CD4-positive, alpha-beta T cell treated with Interleukin-15 for 1 hour (primary cell): ENCODE results near the gene CR1L.
"Not testable (repeated sequence)": the region's sequence is repeated elsewhere in the genome, so short reads cannot be mapped to it uniquely, and the experiment has no call there.

ENCODE experiments used
- DNase-seq: peaks from one replicate; pipeline ENCODE4 v3.0.0-alpha.2; 2020

The CR1L gene

GRCh38 chr1:207644852-207645634, at the start of gene CR1L:
TSS of gene CR1L (plus strand) at chr1:207645133. CDS start at chr1:207645234, 101 bp downstream.
- peak; percentile 71 for DNase-seq

DNA sequence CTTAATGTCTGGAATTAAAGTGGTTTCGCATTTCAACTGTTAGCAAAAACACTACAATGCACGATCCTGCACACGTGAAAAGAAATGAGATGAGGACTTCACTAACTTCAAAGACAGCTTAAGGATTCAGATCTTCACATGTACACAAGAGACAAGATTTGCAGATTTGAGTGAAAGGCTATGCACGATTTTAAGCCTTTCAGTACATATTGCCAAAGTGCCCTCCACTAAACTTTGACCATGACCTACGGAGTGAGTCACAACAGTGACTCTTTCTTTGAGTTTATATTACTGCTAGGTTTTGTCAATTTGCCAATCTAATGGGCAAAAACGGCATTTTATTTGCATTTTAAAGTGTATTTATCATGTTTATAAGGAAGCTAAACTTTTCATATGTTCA, 41.2 kb upstream of the CR1L start:
- DNase-seq: no peak

GRCh38 chr1:207605444-207606361, 39.2 kb upstream of the CR1L start:
- DNase-seq: no peak

- DNase-seq: no peak
Observed at GRCh38 chr1:207606362-207606755, 38.6 kb upstream of the CR1L start.

DNA sequence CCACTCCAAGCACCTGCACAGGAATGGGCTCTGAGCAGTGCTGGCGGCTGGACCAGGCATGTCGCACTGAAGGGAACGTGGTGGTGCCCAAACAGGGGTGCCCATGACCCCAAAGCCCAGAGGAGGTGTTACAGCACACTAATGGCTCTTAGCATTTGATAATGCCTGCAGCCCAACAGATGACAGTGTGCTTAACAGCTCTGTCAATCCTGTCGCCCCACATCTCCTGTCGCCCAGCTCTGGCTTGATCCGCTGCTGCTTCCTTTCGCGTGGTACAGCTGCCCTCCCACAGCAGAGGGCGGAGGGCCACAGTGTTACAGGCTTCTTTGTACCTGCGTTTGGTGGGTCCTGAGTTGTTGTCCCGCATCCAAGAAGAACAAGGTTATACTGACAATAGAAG, 32.2 kb upstream of the CR1L start:
- DNase-seq: no peak

- no peak for DNase-seq
Observed at GRCh38 chr1:207619871-207620542, 24.9 kb upstream of the CR1L start.

DNA sequence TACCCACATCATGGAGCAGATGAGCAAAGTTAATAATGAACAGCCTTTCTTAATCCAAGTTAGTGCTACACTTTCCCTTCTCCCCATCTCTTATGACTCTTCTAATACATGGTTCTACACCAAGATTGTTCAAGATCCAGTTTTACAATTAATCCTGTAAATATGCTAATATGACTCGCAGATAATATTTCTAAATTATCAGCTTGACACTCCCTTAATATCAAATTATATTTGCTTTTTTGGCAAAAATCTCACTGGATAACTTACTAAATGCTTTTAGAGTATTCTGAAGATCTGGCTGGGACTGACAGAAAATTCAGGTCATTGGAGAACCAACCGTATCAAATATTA, 24.4 kb upstream of the CR1L start:
- no peak for DNase-seq

- not testable (repeated sequence) for DNase-seq
Observed at GRCh38 chr1:207625504-207626071, 19.3 kb upstream of the CR1L start.

DNA sequence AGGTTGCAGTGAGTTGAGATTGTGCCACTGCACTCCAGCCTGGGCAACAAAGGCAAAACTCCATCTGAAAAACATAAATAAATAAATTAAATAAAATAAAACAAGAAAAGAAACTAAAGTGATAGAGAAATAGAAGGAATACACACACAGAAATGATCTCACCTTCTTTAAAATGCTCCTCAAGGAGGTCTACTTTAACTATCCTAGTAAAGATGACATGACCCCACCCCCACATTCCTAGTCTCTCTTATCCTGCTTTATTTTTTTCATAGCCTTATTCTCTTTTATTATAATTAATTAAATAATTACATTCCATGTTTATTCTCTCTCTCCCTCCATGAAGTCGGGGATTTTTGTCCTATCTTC, 18.0 kb upstream of the CR1L start:
- DNase-seq: no peak

DNA sequence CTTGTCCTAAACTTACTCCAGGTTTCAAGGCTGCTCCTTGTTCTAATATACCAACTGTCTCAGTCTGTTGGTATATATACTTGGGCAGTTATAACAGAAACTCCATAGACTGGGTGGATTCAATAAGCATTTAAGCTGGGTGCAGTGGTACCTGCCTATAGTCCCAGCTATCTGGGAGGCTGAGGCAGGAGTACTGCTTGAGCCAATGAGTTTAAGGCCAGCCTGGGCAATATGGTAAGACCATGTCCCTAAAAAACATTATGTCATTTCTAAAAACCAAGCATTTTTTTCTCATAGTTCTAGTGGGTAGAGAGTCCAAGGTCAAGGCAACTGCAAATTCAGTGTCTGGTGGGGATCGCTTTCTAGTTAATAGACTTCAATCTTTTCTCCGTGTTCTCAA, 17.4 kb upstream of the CR1L start:
- no peak for DNase-seq

DNA sequence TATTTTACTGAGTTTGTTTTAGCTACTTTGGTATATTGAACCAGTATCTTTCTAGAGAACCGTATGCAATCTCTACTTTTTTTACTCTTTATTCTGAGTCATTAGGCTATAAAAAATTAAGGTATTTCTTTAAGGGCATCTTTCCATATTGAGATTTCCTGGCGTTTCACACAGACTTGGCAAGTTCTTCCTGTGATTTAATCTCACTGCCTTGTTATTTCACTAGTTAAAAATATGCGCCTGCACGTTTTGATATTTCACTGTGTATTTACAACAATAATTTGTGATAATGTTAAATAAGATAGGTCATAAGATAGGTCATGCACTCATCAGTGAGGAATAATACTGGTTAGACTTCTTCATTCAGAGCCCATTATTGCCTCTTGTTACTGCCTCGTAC, 16.2 kb upstream of the CR1L start:
- DNase-seq: no peak

- DNase-seq: no peak
Observed at GRCh38 chr1:207631137-207631536, 13.8 kb upstream of the CR1L start.

DNA sequence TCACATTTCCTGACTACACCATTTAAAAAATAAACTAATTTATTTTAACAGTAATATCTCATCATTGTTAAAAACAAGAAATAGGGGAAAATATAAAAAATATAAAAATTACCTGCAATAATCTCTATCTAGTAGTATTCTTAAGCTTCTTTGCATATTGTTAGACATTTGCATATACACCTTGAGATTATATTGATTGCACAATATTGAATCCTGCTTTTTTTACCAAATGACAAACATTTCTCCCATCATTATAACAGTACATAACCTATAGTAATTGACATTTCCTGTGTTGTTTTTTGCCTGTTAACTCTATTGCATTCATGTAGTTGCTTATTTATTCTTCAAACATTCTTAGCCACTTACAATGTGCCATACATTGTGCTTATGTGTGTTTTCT, 11.7 kb upstream of the CR1L start:
- no peak for DNase-seq

- not testable (repeated sequence) for DNase-seq
Observed at GRCh38 chr1:207633699-207634289, 11.1 kb upstream of the CR1L start.

- not testable (repeated sequence) for DNase-seq
Observed at GRCh38 chr1:207634293-207634692, 10.6 kb upstream of the CR1L start.

DNA sequence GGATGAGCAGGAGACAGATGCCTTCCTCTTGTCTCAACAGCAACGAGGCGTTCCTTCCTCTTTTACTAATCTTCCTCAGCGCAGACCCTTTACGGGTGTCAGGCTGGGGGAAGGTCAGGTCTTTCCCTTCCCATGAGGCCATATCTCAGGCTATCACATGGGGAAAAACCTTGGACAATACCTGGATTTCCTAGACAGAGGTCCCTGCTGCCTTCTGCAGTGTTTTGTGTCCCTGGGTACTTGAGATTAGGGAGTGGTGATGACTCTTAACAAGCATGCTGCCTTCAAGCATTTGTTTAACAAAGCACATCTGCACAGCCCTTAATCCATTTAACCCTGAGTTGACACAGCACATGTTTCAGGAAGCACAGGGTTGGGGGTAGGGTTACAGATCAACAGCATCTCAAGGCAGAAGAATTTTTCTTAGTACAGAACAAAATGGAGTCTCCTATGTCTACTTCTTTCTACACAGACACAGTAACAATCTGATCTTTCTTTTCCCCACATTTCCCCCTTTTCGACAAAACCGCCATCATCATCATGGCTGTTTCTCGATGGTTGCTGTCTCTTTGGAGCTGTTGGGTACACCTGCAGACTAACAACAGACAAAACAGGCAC, 9.3 kb upstream of the CR1L start:
- not testable (repeated sequence) for DNase-seq

DNA sequence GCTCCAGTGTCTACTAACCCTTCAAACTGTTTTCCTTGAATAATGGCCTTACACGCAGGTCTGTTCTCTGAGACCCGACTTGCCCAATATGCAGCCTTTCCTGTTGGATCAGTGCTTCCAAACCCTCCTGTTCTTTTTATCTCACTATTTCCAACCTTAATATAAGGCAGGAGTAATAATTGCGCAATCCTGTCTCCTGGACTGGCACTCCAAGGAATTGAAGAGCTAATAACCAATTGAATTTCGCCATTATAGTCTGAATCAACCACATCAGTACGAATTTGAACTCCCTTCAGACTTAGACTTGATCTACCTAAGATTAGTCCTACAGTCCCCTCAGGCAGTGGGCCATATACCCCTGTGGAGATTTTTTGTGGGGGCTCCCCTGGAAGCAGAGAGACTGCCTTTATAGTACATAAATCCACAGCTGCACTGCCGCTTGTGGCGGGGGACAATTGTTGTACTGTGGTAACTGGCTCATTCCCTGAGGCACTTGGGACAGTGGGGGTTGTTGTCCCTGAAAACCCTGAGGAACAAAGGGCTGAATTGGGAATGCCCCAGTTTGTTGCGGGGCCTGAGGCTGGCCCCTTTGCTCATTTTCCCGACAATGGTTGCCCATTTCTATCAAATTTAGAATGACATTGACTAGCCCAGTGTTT, 6.3 kb upstream of the CR1L start:
- not testable (repeated sequence) for DNase-seq

GRCh38 chr1:207639362-207639761, 5.6 kb upstream of the CR1L start:
- DNase-seq: not testable (repeated sequence)

GRCh38 chr1:207644166-207644851, 624 bp upstream of the CR1L start:
- DNase-seq: no peak

DNA sequence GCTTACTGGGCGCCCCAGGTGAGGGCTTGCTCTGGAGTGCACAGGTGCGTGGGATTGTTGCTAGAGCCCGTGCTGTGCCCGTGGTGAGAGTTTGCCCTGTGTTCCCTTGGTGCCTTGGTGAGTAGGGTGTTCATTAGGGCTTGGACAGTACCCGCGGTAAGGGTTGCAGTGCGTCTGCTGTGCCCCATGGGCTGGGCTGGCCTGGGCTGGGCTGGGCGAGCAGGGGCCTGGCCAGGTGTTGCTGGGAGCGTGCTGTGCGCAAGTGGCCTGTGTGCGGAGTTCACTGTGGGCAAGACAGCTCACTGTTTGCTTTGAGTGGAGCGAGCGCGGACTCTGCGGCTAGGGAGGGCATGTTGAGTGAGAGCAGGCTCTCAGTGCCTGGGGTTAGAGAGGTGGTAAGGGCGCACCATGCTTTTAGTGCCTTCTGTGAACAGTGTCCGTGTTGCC, 725 bp downstream of the CR1L start:
- DNase-seq: no peak

GRCh38 chr1:207646171-207646570, 1.2 kb downstream of the CR1L start:
- DNase-seq: no peak
